Ascending aorta (tissue), 2 donors: ENCODE results near the gene CEP170B. TPM values are rescaled to one million over a fixed set of nuclear protein-coding genes. Genes with fewer than 3 reads are reported as not detected.
A peak's percentile ranks its signal among the peaks of the same experiment; 100 is the strongest.
"Not testable (repeated sequence)": the region's sequence is repeated elsewhere in the genome, so short reads cannot be mapped to it uniquely, and the experiment has no call there.

Experiments
- DNase-seq, 2 donors: peaks; one replicate each; pipeline ENCODE4 v3.0.0-alpha.2; 2019; ENCODE audit warnings: low spot score in 2 of 2
- H3K27ac ChIP-seq, 2 donors: fragments of 200-600 bp; sonication (generic); one replicate each; pipeline ENCODE4 v1.5.1; 2016 to 2017; ENCODE audit warnings: mild to moderate bottlenecking in 1 of 2
- H3K27me3 ChIP-seq: fragments of 200-600 bp; sonication (generic); one replicate; pipeline ENCODE4 v1.5.1; 2017
- H3K36me3 ChIP-seq, 2 donors: fragments of 200-600 bp; sonication (generic); one replicate each; pipeline ENCODE4 v1.5.1; 2016
- H3K4me1 ChIP-seq, 2 donors: fragments of 200-600 bp; sonication (generic); one replicate each; pipeline ENCODE4 v1.5.1; 2016 to 2017; ENCODE audit warnings: mild to moderate bottlenecking in 1 of 2
- H3K4me3 ChIP-seq, 2 donors: fragments of 200-600 bp; sonication (generic); one replicate each; pipeline ENCODE4 v1.5.1; 2016 to 2017; ENCODE audit warnings: mild to moderate bottlenecking in 1 of 2
- H3K9me3 ChIP-seq, 2 donors: fragments of 200-600 bp; sonication (generic); one replicate each; pipeline ENCODE4 v1.5.1; 2016
- intact Hi-C: fragments of 100-400 bp; cut with DNase I; formaldehyde crosslinking; loops from one replicate; pipeline ENCODE4 v1.15.1; 2023
- total RNA-seq: library from RNA; depleted of rRNA; stranded (reverse); fragments of >200 nt; gene quantifications from one replicate; pipeline ENCODE4 v1.1.0, GENCODE V29; 2016
- TF ChIP-seq, protein P1 (sequence below), 3 experiments: fragments of 200-600 bp in 2 of 3; fragments of 450-650 bp in 1 of 3; sonication (generic) in 2 of 3; IDR thresholded peaks; one replicate each; pipeline ENCODE4 v1.5.1; 2016 to 2019; ENCODE audit warnings: antibody characterized with exemption in 3 of 3, mild to moderate bottlenecking in 1 of 3, moderate library complexity in 1 of 3

The CEP170B gene
- total RNA-seq, 1 donor from 2014 or later: 39.1 TPM

DNA sequence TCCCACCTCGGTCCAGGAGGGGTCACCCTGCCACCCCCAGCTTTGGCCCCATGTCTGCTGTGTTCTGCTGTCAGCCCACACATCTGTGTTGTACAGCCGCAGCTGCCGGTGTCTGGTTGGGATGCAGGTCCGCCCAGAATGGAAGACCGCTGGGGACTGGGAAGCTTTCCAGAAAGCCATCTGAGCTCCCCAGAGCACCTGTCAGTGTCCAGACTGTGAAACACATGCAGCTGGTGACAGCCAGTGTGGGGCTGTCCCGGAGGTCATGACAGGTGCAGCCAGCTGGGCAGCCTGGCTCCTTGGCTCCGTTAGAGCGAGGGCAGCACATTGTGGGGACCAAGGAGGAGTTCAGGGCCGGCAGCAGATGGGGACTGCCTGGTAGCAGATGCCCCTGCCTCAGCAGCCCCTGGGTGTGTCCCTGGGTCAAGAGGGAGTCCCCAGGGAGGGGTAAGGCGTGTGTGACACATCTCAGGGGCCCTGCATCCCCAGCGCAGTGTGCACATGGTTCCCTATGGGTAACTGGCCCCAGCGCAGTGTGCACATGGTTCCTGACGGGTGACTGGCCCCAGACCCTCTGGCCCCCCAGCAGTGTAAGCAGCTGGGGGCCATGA is 16.4 kb downstream of the CEP170B start:
- Histone ChIP-seq H3K27ac (no peak overlapping the region), H3K36me3 (peaks cover 48 to 60% of the 10 kb centered on the region in 2 donors), H3K4me1 (no peaks in the 10 kb centered on the region), H3K4me3 (no peak overlapping the region), H3K27me3 (no peaks in the 10 kb centered on the region), H3K9me3 (no peaks in the 10 kb centered on the region)
- peak in 1 of 2 donors; percentile 59 for DNase-seq
- TF ChIP-seq, protein P1, sequence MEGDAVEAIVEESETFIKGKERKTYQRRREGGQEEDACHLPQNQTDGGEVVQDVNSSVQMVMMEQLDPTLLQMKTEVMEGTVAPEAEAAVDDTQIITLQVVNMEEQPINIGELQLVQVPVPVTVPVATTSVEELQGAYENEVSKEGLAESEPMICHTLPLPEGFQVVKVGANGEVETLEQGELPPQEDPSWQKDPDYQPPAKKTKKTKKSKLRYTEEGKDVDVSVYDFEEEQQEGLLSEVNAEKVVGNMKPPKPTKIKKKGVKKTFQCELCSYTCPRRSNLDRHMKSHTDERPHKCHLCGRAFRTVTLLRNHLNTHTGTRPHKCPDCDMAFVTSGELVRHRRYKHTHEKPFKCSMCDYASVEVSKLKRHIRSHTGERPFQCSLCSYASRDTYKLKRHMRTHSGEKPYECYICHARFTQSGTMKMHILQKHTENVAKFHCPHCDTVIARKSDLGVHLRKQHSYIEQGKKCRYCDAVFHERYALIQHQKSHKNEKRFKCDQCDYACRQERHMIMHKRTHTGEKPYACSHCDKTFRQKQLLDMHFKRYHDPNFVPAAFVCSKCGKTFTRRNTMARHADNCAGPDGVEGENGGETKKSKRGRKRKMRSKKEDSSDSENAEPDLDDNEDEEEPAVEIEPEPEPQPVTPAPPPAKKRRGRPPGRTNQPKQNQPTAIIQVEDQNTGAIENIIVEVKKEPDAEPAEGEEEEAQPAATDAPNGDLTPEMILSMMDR (IDR thresholded peaks at IDR 0.05): no peak
- intact Hi-C loops: no loop called here

DNA sequence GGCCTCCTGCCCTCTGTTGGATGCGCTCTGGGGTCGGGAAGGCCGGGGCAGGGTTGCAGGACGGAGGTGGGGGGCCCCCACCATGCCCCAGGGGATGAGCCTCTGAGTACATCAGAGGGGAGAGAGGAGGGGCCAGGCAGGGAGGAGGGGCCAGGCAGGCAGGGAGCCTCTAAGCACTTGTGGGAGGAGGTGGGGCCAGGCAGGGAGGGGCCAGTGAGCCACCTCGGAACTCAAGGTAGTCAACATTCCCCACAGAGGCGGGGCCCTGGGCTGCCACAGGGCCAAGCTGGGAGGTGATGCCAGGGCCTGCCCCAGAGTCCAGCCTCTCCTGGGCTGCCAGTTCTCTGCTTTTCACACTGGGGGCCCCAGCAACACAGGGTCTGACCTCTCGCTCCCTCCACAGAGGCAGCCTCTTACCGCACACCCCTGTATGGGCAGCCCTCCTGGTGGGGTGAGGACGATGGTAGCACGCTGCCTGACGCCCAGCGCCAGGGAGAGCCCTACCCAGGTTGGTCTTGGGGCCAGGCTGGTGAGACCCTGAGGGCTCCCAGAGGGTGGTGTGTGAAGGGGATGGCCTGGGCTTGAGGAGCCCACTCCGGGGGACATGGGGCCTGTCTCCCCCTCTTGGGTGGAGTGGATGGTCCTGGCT is 17.4 kb downstream of the CEP170B start:
- Histone ChIP-seq H3K9me3 (no peaks in the 10 kb centered on the region), H3K27ac (no peak overlapping the region), H3K27me3 (no peaks in the 10 kb centered on the region), H3K4me1 (no peaks in the 10 kb centered on the region), H3K36me3 (peaks cover 58 to 64% of the 10 kb centered on the region in 2 donors), H3K4me3 (no peak overlapping the region)
- intact Hi-C loops: no loop called here
- TF ChIP-seq, protein P1 (IDR thresholded peaks at IDR 0.05): no peak
- DNase-seq: peak in 1 of 2 donors; percentile 54

DNA sequence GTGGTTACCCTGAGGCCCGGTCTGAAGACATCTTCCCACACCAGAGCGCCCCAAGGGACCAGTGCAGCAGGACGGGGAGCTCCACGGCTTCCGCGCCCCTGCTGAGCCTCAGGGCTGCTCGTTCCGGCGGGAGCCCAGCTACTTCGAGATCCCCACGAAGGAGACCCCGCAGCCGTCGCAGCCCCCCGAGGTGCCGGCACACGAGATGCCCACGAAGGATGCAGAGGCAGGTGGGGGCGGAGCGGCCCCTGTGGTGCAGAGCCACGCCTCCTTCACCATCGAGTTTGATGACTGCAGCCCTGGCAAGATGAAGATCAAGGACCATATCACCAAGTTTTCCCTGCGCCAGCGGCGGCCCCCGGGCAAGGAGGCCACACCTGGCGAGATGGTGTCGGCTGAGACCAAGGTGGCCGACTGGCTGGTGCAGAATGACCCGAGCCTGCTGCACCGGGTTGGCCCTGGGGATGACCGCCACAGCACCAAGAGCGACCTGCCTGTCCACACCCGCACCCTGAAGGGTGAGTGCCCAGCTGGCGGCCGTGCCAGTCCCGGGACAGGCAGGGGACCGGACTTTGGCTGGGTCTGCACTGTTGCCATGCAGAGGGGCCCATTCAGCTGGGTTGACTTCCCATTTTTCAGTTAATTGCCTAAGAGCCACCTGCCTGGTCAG is 18.1 kb downstream of the CEP170B start:
- Histone ChIP-seq H3K9me3 (no peaks in the 10 kb centered on the region), H3K4me3 (no peak overlapping the region), H3K4me1 (no peaks in the 10 kb centered on the region), H3K36me3 (peaks cover 64 to 66% of the 10 kb centered on the region in 2 donors), H3K27me3 (no peaks in the 10 kb centered on the region), H3K27ac (no peak overlapping the region)
- TF ChIP-seq, protein P1 (IDR thresholded peaks at IDR 0.05): no peak
- DNase-seq: no peak
- intact Hi-C loops: no loop called here

DNA sequence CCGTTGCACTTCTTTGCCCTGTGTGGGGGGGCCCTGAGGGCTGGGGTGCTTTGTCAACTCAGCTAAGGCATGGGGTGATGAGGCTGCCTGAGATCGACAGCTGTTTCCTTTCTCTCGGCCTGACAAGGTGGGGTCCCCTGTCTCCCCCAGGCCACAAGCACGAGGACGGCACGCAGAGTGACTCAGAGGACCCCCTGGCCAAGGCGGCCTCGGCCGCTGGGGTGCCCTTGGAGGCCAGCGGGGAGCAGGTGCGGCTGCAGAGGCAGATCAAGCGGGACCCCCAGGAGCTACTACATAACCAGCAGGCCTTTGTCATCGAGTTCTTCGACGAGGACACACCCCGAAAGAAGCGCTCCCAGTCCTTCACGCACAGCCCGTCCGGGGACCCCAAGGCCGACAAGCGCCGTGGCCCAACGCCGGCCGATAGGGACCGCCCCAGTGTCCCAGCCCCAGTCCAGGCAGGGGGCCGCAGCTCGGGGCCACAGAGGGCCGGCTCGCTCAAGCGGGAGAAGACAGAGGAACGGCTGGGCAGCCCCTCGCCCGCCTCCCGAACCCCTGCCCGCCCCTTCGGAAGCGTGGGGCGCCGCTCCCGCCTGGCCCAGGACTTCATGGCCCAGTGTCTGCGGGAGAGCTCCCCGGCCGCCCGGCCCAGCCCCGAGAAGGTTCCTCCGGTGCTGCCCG is 18.8 kb downstream of the CEP170B start:
- DNase-seq: no peak
- Histone ChIP-seq H3K9me3 (no peaks in the 10 kb centered on the region), H3K4me3 (no peak overlapping the region), H3K27me3 (no peaks in the 10 kb centered on the region), H3K27ac (no peak overlapping the region), H3K4me1 (no peaks in the 10 kb centered on the region), H3K36me3 (peaks cover 64 to 70% of the 10 kb centered on the region in 2 donors)
- TF ChIP-seq, protein P1 (IDR thresholded peaks at IDR 0.05): no peak
- intact Hi-C loops: no loop called here

DNA sequence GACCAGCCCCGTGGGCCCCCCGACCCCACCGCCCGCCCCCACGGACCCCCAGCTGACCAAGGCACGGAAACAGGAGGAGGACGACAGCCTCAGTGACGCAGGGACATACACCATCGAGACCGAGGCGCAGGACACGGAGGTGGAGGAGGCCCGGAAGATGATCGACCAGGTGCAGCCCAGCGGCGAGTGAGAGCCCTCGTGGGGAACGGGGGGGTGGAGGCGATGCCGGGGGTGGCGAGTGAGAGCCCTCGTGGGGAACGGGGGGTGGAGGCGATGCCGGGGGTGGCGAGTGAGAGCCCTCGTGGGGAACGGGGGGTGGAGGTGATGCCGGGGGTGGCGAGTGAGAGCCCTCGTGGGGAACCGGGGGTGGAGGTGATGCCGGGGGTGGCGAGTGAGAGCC is 19.3 kb downstream of the CEP170B start:
- DNase-seq: peak in 1 of 2 donors; percentile 60
- peaks cover 64 to 74% of the 10 kb centered on the region in 2 donors for H3K36me3 ChIP-seq
- H3K9me3 ChIP-seq, H3K27ac ChIP-seq, H3K4me1 ChIP-seq, H3K4me3 ChIP-seq, H3K27me3 ChIP-seq, intact Hi-C loops: not testable (repeated sequence)
